ENCODE measurements around the gene FOLR3. TPM values are rescaled to one million over a fixed set of nuclear protein-coding genes. Genes with fewer than 3 reads are reported as not detected.

FOLR3 gene
- total RNA-seq, 1 experiment from 2014 or later, result not detected

DNA sequence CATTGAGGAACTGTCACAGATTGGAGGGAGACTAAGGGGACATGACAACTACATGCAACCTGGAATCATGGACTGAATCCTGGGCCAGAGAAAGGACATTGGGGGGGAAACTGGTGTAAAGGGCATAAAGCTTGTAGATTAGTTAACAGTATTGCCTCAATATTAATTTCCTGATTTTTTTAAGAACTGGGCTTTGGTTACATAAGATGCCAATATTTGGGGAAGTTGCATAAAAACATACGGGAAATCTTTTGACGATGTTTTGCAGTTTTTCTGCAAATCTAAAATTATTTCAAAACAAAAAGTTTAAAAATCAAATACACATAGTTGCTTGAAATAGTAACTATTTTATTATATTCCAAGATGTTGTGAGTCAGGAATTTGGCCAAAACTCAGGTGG is 2.9 kb upstream of the FOLR3 start:
- CTCF ChIA-PET, result no interaction called here
- BruUV-seq (replicated peaks), result no TSS peak
- intact Hi-C loops (cut with micrococcal nuclease; ENCODE audit: unreplicated experiment), result no loop called here

DNA sequence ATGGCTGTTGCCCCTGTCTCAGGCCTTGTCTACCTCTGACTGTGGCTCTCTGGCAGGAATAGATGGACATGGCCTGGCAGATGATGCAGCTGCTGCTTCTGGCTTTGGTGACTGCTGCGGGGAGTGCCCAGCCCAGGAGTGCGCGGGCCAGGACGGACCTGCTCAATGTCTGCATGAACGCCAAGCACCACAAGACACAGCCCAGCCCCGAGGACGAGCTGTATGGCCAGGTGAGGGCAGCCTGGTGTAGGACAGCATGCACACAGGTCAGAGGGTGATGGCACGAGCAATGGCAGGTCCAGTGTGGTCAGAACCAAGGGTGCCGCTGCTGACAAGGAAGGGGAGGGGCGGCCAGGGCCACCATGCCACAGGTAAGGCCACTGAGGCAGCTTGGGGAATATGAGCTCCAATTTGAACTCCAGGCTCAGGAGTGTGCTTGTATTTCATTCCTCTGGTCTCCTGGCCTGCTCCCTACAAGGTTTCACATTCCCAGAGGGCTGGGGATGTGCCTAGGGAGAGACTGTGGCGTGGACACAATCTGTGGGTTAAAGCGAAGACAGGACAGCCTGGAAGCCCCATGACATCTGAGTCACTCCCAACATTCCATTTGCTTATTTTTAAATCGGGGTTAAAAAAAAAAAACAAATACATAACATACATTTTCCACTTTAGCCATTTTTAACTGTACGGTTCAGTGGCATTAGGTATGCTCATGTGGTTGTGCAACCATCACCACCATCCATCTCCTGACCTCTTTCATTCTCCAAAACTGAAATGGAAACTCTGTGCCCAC is 562 bp downstream of the FOLR3 start:
- H3K4me3 ChIP-seq, result no peak overlapping the region
- intact Hi-C loops (cut with micrococcal nuclease; ENCODE audit: unreplicated experiment), result no loop called here
- DNase-seq, result no peak
- BruUV-seq (replicated peaks), result no TSS peak
- no peaks in the 10 kb centered on the region for H3F3A ChIP-seq (ENCODE audit: insufficient read depth, low read depth)
- H3K36me3 ChIP-seq (ENCODE audit: low read depth), result no peaks in the 10 kb centered on the region
- TF ChIP-seq, protein P1, sequence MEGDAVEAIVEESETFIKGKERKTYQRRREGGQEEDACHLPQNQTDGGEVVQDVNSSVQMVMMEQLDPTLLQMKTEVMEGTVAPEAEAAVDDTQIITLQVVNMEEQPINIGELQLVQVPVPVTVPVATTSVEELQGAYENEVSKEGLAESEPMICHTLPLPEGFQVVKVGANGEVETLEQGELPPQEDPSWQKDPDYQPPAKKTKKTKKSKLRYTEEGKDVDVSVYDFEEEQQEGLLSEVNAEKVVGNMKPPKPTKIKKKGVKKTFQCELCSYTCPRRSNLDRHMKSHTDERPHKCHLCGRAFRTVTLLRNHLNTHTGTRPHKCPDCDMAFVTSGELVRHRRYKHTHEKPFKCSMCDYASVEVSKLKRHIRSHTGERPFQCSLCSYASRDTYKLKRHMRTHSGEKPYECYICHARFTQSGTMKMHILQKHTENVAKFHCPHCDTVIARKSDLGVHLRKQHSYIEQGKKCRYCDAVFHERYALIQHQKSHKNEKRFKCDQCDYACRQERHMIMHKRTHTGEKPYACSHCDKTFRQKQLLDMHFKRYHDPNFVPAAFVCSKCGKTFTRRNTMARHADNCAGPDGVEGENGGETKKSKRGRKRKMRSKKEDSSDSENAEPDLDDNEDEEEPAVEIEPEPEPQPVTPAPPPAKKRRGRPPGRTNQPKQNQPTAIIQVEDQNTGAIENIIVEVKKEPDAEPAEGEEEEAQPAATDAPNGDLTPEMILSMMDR (conservative IDR thresholded peaks at IDR 0.05), result no peak
- no peak for TF ChIP-seq EZH2 (IDR thresholded peaks at IDR 0.05; ENCODE audit: low read depth)
- no peaks in the 10 kb centered on the region for H3K4me1 ChIP-seq (replicated peaks; ENCODE audit: insufficient read depth)
- no peaks in the 10 kb centered on the region for H3K9me3 ChIP-seq (ENCODE audit: insufficient read depth, low read depth)
- H3K27me3 ChIP-seq (ENCODE audit: insufficient read depth, low read depth), result no peaks in the 10 kb centered on the region
- CTCF ChIA-PET, result no interaction called here
- no peak overlapping the region for H2AFZ ChIP-seq
- no peak overlapping the region for H3K4me2 ChIP-seq
- POLR2A ChIA-PET (ENCODE audit: unreplicated experiment), result no interaction called here
- H4K20me1 ChIP-seq (ENCODE audit: insufficient read depth), result no peaks in the 10 kb centered on the region
- H3K27ac ChIP-seq, result no peak overlapping the region
- H3K9me2 ChIP-seq (ENCODE audit: insufficient read depth), result no peaks in the 10 kb centered on the region
- no peaks in the 10 kb centered on the region for H3K79me2 ChIP-seq (ENCODE audit: low read depth)

More for the DNA sequence above, 2.9 kb upstream of the FOLR3 start:
- Histone ChIP-seq H3K27me3 (ENCODE audit: insufficient read depth, low read depth) (0 out of 2 replicates have a peak, but pooled peaks cover 5% of the 10 kb centered on the region), H3K36me3 (ENCODE audit: low read depth) (no peaks in the 10 kb centered on the region), H3F3A (ENCODE audit: insufficient read depth, low read depth) (no peaks in the 10 kb centered on the region), H4K20me1 (ENCODE audit: insufficient read depth) (no peaks in the 10 kb centered on the region), H3K4me2 (no peak overlapping the region), H3K9me3 (ENCODE audit: insufficient read depth, low read depth) (no peaks in the 10 kb centered on the region), H3K27ac (no peak overlapping the region), H3K4me3 (no peak overlapping the region), H3K4me1 (replicated peaks; ENCODE audit: insufficient read depth) (no peaks in the 10 kb centered on the region), H3K79me2 (ENCODE audit: low read depth) (no peaks in the 10 kb centered on the region), H3K9me2 (ENCODE audit: insufficient read depth) (no peaks in the 10 kb centered on the region), H2AFZ (no peak overlapping the region)
- no peak for DNase-seq
- POLR2A ChIA-PET (ENCODE audit: unreplicated experiment), result no interaction called here
- TF ChIP-seq, protein P1 (conservative IDR thresholded peaks at IDR 0.05), result no peak
- TF ChIP-seq EZH2 (IDR thresholded peaks at IDR 0.05; ENCODE audit: low read depth), result no peak

DNA sequence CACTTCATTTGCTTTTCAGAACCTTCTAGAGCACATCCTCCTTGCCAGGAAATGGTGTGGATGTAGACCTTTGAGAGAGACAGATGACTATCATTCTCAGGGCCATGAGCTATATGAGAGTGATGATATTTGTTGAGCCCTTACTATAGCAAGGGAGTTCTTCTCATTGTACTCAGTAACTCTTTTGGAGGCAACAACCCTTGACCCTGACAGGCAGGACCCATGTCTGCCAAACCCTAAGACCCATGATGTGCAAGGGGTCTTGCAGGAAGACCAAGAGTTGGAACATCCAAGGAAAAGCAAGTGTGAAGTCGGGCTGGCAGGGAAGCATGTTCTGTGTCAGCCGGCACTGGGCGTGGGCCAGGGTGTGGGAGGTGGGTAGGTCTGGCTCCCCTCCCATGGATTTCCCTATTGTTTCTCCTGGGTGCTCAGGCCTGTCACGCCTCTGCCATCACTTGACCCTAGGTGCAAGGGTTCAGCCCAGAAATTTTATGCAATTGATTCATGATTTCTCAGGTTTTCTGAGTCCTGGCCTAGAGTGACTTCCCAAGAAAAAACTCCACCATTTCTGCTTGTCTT is 1.2 kb downstream of the FOLR3 start:
- no peak overlapping the region for H3K4me3 ChIP-seq
- no peaks in the 10 kb centered on the region for H3K9me3 ChIP-seq (ENCODE audit: insufficient read depth, low read depth)
- intact Hi-C loops (cut with micrococcal nuclease; ENCODE audit: unreplicated experiment), result no loop called here
- H3K79me2 ChIP-seq (ENCODE audit: low read depth), result no peaks in the 10 kb centered on the region
- no peaks in the 10 kb centered on the region for H4K20me1 ChIP-seq (ENCODE audit: insufficient read depth)
- no TSS peak for BruUV-seq (replicated peaks)
- no peaks in the 10 kb centered on the region for H3K4me1 ChIP-seq (replicated peaks; ENCODE audit: insufficient read depth)
- ChIA-PET CTCF (no interaction called here), POLR2A (ENCODE audit: unreplicated experiment) (no interaction called here)
- H3K4me2 ChIP-seq, result no peak overlapping the region
- no peak overlapping the region for H2AFZ ChIP-seq
- no peak overlapping the region for H3K27ac ChIP-seq
- H3K27me3 ChIP-seq (ENCODE audit: insufficient read depth, low read depth), result no peaks in the 10 kb centered on the region
- H3K36me3 ChIP-seq (ENCODE audit: low read depth), result no peaks in the 10 kb centered on the region
- no peaks in the 10 kb centered on the region for H3F3A ChIP-seq (ENCODE audit: insufficient read depth, low read depth)
- no peaks in the 10 kb centered on the region for H3K9me2 ChIP-seq (ENCODE audit: insufficient read depth)
- TF ChIP-seq, protein P1 (conservative IDR thresholded peaks at IDR 0.05), result no peak
- no peak for TF ChIP-seq EZH2 (IDR thresholded peaks at IDR 0.05; ENCODE audit: low read depth)
- DNase-seq, result no peak

All from PC-9 (cell line).